PFSK-1 (cell line): ENCODE results near the gene SYMPK.

Source experiments
- FOXP2 ChIP-seq: optimal IDR thresholded peaks from 2 replicates; pipeline ENCODE3; 2011; ENCODE audit warnings: borderline replicate concordance, control low read depth, inconsistent platforms; ENCODE audit not compliant: insufficient read depth; ENCODE audit errors: extremely low read length, extremely low read depth
- POLR2AphosphoS5 ChIP-seq: IDR thresholded peaks from 2 replicates; pipeline ENCODE4 v1.6.1; 2012; ENCODE audit warnings: low read depth, mild to moderate bottlenecking, control low read depth, low read length, moderate library complexity
- SIN3A ChIP-seq: IDR thresholded peaks from 2 replicates; pipeline ENCODE4 v1.6.1; 2012; ENCODE audit warnings: mild to moderate bottlenecking, low read length, moderate library complexity, borderline replicate concordance; ENCODE audit not compliant: insufficient read depth
- TAF1 ChIP-seq: IDR thresholded peaks from 2 replicates; pipeline ENCODE4 v1.6.1; 2012; ENCODE audit warnings: low read length, control low read depth, borderline replicate concordance; ENCODE audit not compliant: insufficient read depth
- TF ChIP-seq, protein P1 (sequence below), 2 experiments: IDR thresholded peaks; 2 replicates each; pipeline versions ENCODE4 v1.6.1 to v1.8.0; 2011 to 2012; ENCODE audit warnings: low read depth in 2 of 2, low read length in 2 of 2, control low read depth in 1 of 2, inconsistent platforms in 1 of 2, mild to moderate bottlenecking in 1 of 2, moderate library complexity in 1 of 2; ENCODE audit not compliant: insufficient read depth in 1 of 2

DNA sequence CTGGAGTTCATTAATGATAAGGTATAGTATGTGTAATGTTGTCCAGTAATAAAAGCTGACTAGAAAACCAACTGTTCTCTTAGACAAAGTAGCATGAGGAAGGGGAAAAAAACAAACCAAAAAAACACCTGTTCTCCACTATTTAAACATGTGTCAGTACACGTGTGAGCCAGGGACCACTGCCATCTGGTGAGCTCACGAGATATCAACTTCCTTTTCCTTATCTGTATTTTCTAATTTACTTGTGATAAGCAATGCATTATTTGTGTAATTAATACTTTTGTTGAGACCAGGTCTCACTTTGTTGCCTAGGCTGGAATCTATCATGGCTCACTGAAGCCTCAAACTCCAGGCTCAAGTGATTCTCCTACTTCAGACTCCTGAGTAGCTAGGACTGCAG lies 89.6 kb downstream of the SYMPK start:
- TF ChIP-seq, protein P1, sequence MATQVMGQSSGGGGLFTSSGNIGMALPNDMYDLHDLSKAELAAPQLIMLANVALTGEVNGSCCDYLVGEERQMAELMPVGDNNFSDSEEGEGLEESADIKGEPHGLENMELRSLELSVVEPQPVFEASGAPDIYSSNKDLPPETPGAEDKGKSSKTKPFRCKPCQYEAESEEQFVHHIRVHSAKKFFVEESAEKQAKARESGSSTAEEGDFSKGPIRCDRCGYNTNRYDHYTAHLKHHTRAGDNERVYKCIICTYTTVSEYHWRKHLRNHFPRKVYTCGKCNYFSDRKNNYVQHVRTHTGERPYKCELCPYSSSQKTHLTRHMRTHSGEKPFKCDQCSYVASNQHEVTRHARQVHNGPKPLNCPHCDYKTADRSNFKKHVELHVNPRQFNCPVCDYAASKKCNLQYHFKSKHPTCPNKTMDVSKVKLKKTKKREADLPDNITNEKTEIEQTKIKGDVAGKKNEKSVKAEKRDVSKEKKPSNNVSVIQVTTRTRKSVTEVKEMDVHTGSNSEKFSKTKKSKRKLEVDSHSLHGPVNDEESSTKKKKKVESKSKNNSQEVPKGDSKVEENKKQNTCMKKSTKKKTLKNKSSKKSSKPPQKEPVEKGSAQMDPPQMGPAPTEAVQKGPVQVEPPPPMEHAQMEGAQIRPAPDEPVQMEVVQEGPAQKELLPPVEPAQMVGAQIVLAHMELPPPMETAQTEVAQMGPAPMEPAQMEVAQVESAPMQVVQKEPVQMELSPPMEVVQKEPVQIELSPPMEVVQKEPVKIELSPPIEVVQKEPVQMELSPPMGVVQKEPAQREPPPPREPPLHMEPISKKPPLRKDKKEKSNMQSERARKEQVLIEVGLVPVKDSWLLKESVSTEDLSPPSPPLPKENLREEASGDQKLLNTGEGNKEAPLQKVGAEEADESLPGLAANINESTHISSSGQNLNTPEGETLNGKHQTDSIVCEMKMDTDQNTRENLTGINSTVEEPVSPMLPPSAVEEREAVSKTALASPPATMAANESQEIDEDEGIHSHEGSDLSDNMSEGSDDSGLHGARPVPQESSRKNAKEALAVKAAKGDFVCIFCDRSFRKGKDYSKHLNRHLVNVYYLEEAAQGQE (IDR thresholded peaks at IDR 0.05; ENCODE audit: insufficient read depth in 1 of 2, low read depth in 2 of 2, low read length in 2 of 2) = no peak
- no peak for TF ChIP-seq POLR2AphosphoS5
- TF ChIP-seq TAF1 = no peak
- TF ChIP-seq SIN3A = no peak
- no peak for TF ChIP-seq FOXP2
